T-cell (primary cell): Measurements from ENCODE around the gene SHISA8. TPM values are rescaled to one million over a fixed set of nuclear protein-coding genes. Genes with fewer than 3 reads are reported as not detected.

Experiments used
- ATAC-seq, 4 experiments: fragments of 200-7000 bp in 3 of 4; fragments of 150-1000 bp in 1 of 4; cut with Tn5 transposase; replicated peaks in 1 of 4; 1 replicate in 3 of 4; 2 replicates in 1 of 4; pipeline ENCODE4 v1.10.0; 2021; ENCODE audit warnings: moderate library complexity in 3 of 4, mild to moderate bottlenecking in 2 of 4, moderate number of reproducible peaks in 1 of 4
- CTCF ChIA-PET, 2 donors: fragments of 300-600 bp; sonication (Branson Sonifier 250); formaldehyde crosslinking; loops; one replicate each; lab custom pipeline; 2022; ENCODE audit warnings: antibody characterized with exemption in 2 of 2; lab: Charles Lee
- POLR2A ChIA-PET, 2 donors: fragments of 300-600 bp; sonication (Branson Sonifier 250); formaldehyde crosslinking; loops; one replicate each; lab custom pipeline; 2022; ENCODE audit warnings: antibody characterized with exemption in 2 of 2; lab: Charles Lee
- DNase-seq, 35 experiments: peaks; one replicate each; pipeline versions ENCODE4 v3.0.0 to v3.0.0-alpha.2; 2013 to 2023
- H3K27ac ChIP-seq: one replicate; pipeline ENCODE4 v1.5.1; 2013; ENCODE audit warnings: low read length
- H3K27me3 ChIP-seq, 2 experiments: replicated peaks in 1 of 2; 1 replicate in 1 of 2; 2 replicates in 1 of 2; pipeline versions ENCODE4 v1.6.1 to v1.7.0; 2013; ENCODE audit warnings: low read length in 1 of 2, mixed read lengths in 1 of 2; ENCODE audit not compliant: control insufficient read depth in 2 of 2, insufficient read depth in 2 of 2; ENCODE audit errors: extremely low read depth in 1 of 2
- H3K36me3 ChIP-seq, 2 donors: 1 replicate in 1 of 2; 2 replicates in 1 of 2; pipeline versions ENCODE4 v1.6.1 to v1.7.0; 2013; ENCODE audit warnings: low read length in 1 of 2; ENCODE audit not compliant: control insufficient read depth in 2 of 2, insufficient read depth in 1 of 2; ENCODE audit errors: extremely low read depth in 1 of 2
- H3K4me1 ChIP-seq, 2 experiments: 1 replicate in 1 of 2; 2 replicates in 1 of 2; pipeline versions ENCODE4 v1.6.1 to v1.7.0; 2013; ENCODE audit warnings: low read length in 2 of 2, mixed read lengths in 1 of 2; ENCODE audit not compliant: insufficient read depth in 2 of 2, control insufficient read depth in 1 of 2; ENCODE audit errors: extremely low read depth in 1 of 2
- H3K4me3 ChIP-seq, 2 donors: 1 replicate in 1 of 2; 2 replicates in 1 of 2; pipeline versions ENCODE4 v1.5.1 to v1.7.0; 2013; ENCODE audit warnings: mild to moderate bottlenecking in 2 of 2, low read length in 1 of 2, moderate library complexity in 1 of 2; ENCODE audit not compliant: control insufficient read depth in 1 of 2; ENCODE audit errors: extremely low read depth in 1 of 2
- H3K9me3 ChIP-seq: 2 replicates; pipeline ENCODE4 v1.7.0; 2013
- H3K27ac Mint-ChIP-seq, 2 donors: one replicate each; pipeline ENCODE4 v1.8.0; 2020 to 2021; ENCODE audit warnings: mild to moderate bottlenecking in 2 of 2, mixed read lengths in 2 of 2
- H3K27me3 Mint-ChIP-seq, 2 donors: one replicate each; pipeline ENCODE4 v1.8.0; 2021 to 2022; ENCODE audit warnings: mixed read lengths in 2 of 2
- H3K36me3 Mint-ChIP-seq: one replicate; pipeline ENCODE4 v1.8.0; 2021; ENCODE audit warnings: mixed read lengths
- H3K4me1 Mint-ChIP-seq, 3 donors: one replicate each; pipeline ENCODE4 v1.8.0; 2020 to 2022; ENCODE audit warnings: mixed read lengths in 3 of 3, mild to moderate bottlenecking in 1 of 3
- H3K4me3 Mint-ChIP-seq, 3 donors: one replicate each; pipeline ENCODE4 v1.8.0; 2020 to 2022; ENCODE audit warnings: mild to moderate bottlenecking in 3 of 3, mixed read lengths in 3 of 3, moderate library complexity in 3 of 3
- H3K9me3 Mint-ChIP-seq, 3 donors: one replicate each; pipeline ENCODE4 v1.8.0; 2020 to 2022; ENCODE audit warnings: mixed read lengths in 3 of 3
- WGBS: methylation state at CpG from one replicate; pipeline ENCODE4 v1.1.5; 2013; ENCODE audit warnings: missing lambda C conversion rate; ENCODE audit not compliant: insufficient coverage; 5-methylcytosine and 5-hydroxymethylcytosine counted together
- total RNA-seq, 35 experiments: library from RNA in 6 of 35; stranded (reverse) in 6 of 35; fragments of 120-200 nt in 1 of 35; gene quantifications; one replicate each; pipeline versions ENCODE4 v1.2.1 to v1.2.4 and lab custom pipeline; 2013 to 2026

Gene SHISA8
- total RNA-seq, 5 donors from 2014 or later (not counting 1 experiment from before 2014, with no cell fraction given) = 0.56 to 1.2 (median 0.75) TPM; not detected in 1

DNA sequence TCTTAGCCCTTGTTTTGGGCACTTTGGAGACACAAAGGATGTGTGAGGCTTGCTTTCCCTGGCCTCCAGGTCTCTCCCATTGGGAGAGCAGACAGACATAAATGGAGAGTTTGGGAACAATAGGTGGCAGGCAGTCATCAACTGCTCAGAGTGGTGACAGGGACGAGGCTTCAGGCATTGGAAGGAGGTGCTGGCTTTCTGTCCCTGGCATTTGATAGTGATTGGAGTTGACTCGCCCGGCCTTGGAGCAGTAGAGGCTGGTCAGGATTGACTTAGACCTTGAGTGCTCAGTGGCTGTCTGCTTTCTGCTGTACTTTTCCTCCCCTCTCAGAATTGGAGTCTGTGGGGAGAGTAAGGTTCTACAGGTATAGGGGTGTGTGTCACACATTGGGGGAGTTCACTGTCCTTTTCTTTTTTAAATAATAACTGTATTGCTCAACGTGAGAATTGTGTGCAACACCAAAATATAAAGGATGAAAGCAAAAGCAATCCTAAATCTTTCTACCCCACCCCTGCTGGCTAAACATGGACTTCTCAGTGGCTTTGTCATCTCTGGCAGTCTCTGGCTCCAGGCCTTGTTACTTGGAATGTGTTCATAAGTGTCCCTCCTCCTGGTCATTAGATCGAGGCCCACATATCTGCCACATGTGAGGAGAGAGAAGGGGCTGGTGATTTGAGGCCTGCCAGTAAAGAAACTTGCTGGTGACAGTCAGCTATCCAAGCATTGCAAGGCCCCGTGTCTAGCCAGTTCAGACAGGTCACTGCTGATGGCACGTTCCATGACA is 21.1 kb downstream of the SHISA8 start:
- no peaks in the 10 kb centered on the region for H3K9me3 ChIP-seq
- peaks cover 35% of the 10 kb centered on the region for H3K36me3 Mint-ChIP-seq
- peaks cover 27 to 63% of the 10 kb centered on the region in 2 donors for H3K36me3 ChIP-seq
- no peak for DNase-seq
- peak overlapping the region in 1 of 2 donors; percentile 28 for H3K27ac Mint-ChIP-seq
- H3K4me3 Mint-ChIP-seq = no peak overlapping the region
- no peak overlapping the region for H3K4me3 ChIP-seq
- CTCF ChIA-PET = interaction anchor here (0.6 kb wide), 2 partner anchors 305 to 1032 kb away, joined by 3 to 5 read pairs; no protein-coding TSS in a partner anchor
- POLR2A ChIA-PET = interaction anchor here in 1 of 2 donors (0.6 kb wide), 1 partner anchor 558 kb away, joined by 3 read pairs; no protein-coding TSS in a partner anchor
- H3K4me1 Mint-ChIP-seq = peaks cover 0 to 3% (median 1%) of the 10 kb centered on the region in 3 donors
- H3K27ac ChIP-seq = no peak overlapping the region
- H3K27me3 ChIP-seq = no peaks in the 10 kb centered on the region
- H3K9me3 Mint-ChIP-seq = no peaks in the 10 kb centered on the region
- peaks cover 0 to 3% of the 10 kb centered on the region in 2 experiments for H3K4me1 ChIP-seq
- 86% methylated on average over 4 of the region's 7 CpGs for WGBS
- no peak for ATAC-seq
- no peaks in the 10 kb centered on the region for H3K27me3 Mint-ChIP-seq

DNA sequence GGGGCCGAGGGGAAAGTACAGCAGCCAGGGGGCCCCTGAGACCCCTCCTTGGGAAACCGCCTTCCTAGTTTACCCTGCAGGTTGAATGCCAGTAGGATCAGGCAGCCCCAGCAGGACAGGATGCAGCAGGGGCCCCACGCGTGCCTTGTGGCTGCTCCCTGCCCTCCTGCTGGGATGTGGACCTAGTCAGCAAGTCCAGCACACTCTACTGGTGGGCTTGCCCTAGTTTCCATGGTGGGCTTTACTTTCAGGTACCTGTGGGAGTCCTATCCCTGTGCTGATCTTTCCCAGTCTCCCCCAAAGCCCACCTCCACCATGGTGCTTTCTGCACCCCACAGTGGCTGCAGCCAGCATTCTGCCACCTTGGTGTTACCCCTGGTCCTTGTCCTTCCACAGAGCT is 22.2 kb downstream of the SHISA8 start:
- Histone ChIP-seq H3K4me1 (peaks cover 0 to 3% of the 10 kb centered on the region in 2 experiments), H3K27me3 (no peaks in the 10 kb centered on the region), H3K27ac (no peak overlapping the region), H3K9me3 (no peaks in the 10 kb centered on the region), H3K4me3 (no peak overlapping the region), H3K36me3 (peaks cover 22 to 59% of the 10 kb centered on the region in 2 donors)
- Mint-ChIP-seq H3K4me3 (no peak overlapping the region), H3K27ac (no peak overlapping the region), H3K9me3 (no peaks in the 10 kb centered on the region), H3K4me1 (peaks cover 0 to 3% (median 1%) of the 10 kb centered on the region in 3 donors), H3K36me3 (peaks cover 37% of the 10 kb centered on the region), H3K27me3 (no peaks in the 10 kb centered on the region)
- WGBS = 92% methylated on average over 3 of the region's 4 CpGs
- CTCF ChIA-PET = no interaction called here
- DNase-seq (no peak), ATAC-seq (no peak)
- POLR2A ChIA-PET = no interaction called here

DNA sequence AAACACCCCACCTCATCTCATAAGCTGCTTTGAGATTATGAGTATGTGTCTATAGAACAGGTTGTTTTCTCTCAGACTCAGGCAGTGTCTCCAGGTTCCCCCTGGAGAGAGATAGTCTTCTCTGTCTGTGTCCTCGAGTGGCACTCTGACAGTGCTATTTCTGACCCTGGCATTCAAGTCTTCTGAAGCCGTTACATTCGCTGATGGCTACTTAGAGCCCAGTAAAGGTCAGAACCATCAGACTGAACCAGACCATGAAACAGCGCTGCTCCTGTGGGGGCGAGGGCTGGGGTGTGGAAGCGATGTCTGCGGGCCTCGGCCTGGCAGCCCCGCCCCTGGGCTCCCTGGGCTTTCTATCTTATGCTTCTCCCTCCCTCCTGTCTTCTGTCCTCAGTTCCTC is 23.5 kb downstream of the SHISA8 start:
- ChIA-PET CTCF (no interaction called here), POLR2A (interaction anchor here in 1 of 2 donors (0.6 to 0.7 kb wide), 2 partner anchors 21 to 23 kb away, joined by 3 to 9 read pairs; no protein-coding TSS in a partner anchor)
- peaks cover 39% of the 10 kb centered on the region for H3K36me3 Mint-ChIP-seq
- no peak overlapping the region for H3K4me3 Mint-ChIP-seq
- ATAC-seq (no peak), DNase-seq (no peak)
- H3K9me3 Mint-ChIP-seq = no peaks in the 10 kb centered on the region
- no peak overlapping the region for H3K27ac Mint-ChIP-seq
- no peaks in the 10 kb centered on the region for H3K4me1 Mint-ChIP-seq
- no peaks in the 10 kb centered on the region for H3K27me3 ChIP-seq
- no peak overlapping the region for H3K4me3 ChIP-seq
- no peak overlapping the region for H3K27ac ChIP-seq
- H3K27me3 Mint-ChIP-seq = no peaks in the 10 kb centered on the region
- no peaks in the 10 kb centered on the region for H3K4me1 ChIP-seq
- peaks cover 30 to 56% of the 10 kb centered on the region in 2 donors for H3K36me3 ChIP-seq
- 100% methylated on average over 3 of the region's 9 CpGs for WGBS
- no peaks in the 10 kb centered on the region for H3K9me3 ChIP-seq

DNA sequence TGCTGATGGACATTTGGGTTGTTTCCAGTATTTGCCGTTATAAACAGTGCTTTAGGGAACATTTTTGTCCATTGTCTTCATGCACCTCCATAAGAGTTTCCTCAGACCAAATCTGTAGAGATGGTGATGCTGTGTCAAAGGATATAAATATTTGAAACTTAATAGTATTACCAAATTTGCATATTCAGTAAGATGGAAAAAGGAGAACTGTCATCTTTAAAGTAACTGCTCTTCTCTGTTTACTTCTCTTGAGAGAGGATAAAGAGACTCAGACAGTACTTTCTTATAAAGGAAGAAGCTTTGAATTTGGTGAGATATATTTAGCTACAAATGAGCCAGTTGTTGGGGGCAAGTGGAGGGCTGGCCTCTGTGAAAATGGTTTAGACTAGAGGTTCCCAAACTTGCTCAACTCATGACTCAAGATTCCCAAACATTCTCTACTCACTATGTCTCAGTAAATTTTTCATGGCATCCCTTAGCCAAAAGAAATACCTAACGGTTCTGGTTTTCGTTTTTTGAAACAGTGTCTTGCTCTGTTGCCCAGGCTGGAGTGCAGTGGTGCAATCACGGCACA is 26.2 kb downstream of the SHISA8 start:
- no peaks in the 10 kb centered on the region for H3K4me1 Mint-ChIP-seq
- Histone ChIP-seq H3K9me3 (no peaks in the 10 kb centered on the region), H3K4me3 (no peak overlapping the region), H3K4me1 (peaks cover 0 to 1% of the 10 kb centered on the region in 2 experiments), H3K27ac (no peak overlapping the region), H3K36me3 (peaks cover 36 to 62% of the 10 kb centered on the region in 2 donors), H3K27me3 (no peaks in the 10 kb centered on the region)
- no peaks in the 10 kb centered on the region for H3K9me3 Mint-ChIP-seq
- no peak overlapping the region for H3K4me3 Mint-ChIP-seq
- no CpG with 5 or more reads among the region's 4 CpGs for WGBS
- peaks cover 54% of the 10 kb centered on the region for H3K36me3 Mint-ChIP-seq
- CTCF ChIA-PET = no interaction called here
- H3K27me3 Mint-ChIP-seq = no peaks in the 10 kb centered on the region
- DNase-seq (no peak), ATAC-seq (no peak)
- POLR2A ChIA-PET = no interaction called here
- no peak overlapping the region for H3K27ac Mint-ChIP-seq

- H3K27me3 Mint-ChIP-seq = no peaks in the 10 kb centered on the region
- Histone ChIP-seq H3K36me3 (peaks cover 26 to 70% of the 10 kb centered on the region in 2 donors), H3K27me3 (no peaks in the 10 kb centered on the region), H3K27ac (no peak overlapping the region), H3K4me3 (no peak overlapping the region), H3K4me1 (peaks cover 0 to 6% of the 10 kb centered on the region in 2 experiments), H3K9me3 (no peaks in the 10 kb centered on the region)
- no peak overlapping the region for H3K4me3 Mint-ChIP-seq
- POLR2A ChIA-PET = no interaction called here
- DNase-seq = no peak
- no peak for ATAC-seq
- CTCF ChIA-PET = interaction anchor here in 1 of 2 donors (0.6 kb wide), 1 partner anchor 206 kb away, joined by 4 read pairs; no protein-coding TSS in a partner anchor
- no peaks in the 10 kb centered on the region for H3K4me1 Mint-ChIP-seq
- H3K9me3 Mint-ChIP-seq = no peaks in the 10 kb centered on the region
- peaks cover 69% of the 10 kb centered on the region for H3K36me3 Mint-ChIP-seq
- 90% methylated on average over 4 of the region's 6 CpGs for WGBS
- H3K27ac Mint-ChIP-seq = no peak overlapping the region
These were observed 29.4 kb downstream of the SHISA8 start for GRCh38 chr22:41885516-41885915.

GRCh38 chr22:41885116-41885515 is 29.8 kb downstream of the SHISA8 start:
- H3K4me3 ChIP-seq = no peak overlapping the region
- no peak overlapping the region for H3K27ac ChIP-seq
- H3K27ac Mint-ChIP-seq = no peak overlapping the region
- H3K36me3 ChIP-seq = peaks cover 26 to 72% of the 10 kb centered on the region in 2 donors
- no peak overlapping the region for H3K4me3 Mint-ChIP-seq
- no peaks in the 10 kb centered on the region for H3K27me3 Mint-ChIP-seq
- H3K9me3 ChIP-seq = no peaks in the 10 kb centered on the region
- ATAC-seq (no peak), DNase-seq (no peak)
- ChIA-PET POLR2A (no interaction called here), CTCF (interaction anchor here in 1 of 2 donors (0.6 kb wide), 1 partner anchor 206 kb away, joined by 4 read pairs; no protein-coding TSS in a partner anchor)
- no peaks in the 10 kb centered on the region for H3K27me3 ChIP-seq
- H3K36me3 Mint-ChIP-seq = peaks cover 68% of the 10 kb centered on the region
- peaks cover 0 to 6% of the 10 kb centered on the region in 2 experiments for H3K4me1 ChIP-seq
- no peaks in the 10 kb centered on the region for H3K9me3 Mint-ChIP-seq
- no CpG with 5 or more reads among the region's 2 CpGs for WGBS
- no peaks in the 10 kb centered on the region for H3K4me1 Mint-ChIP-seq
